ENCODE data around the gene SNAP23.
A peak's percentile ranks its signal among the peaks of the same experiment; 100 is the strongest.

SNAP23 gene

GRCh38 chr15:42575188-42576039, 80.0 kb downstream of the SNAP23 start, which contains the start of gene STARD9:
STARD9 (plus strand) TSS chr15:42575606; CDS start chr15:42575716, 110 bp downstream.
- peak; percentile 92 for DNase-seq

- DNase-seq: peak in 1 of 2 experiments; percentile 29
Observed at GRCh38 chr15:42576040-42576594, 80.7 kb downstream of the SNAP23 start.

- no peak for DNase-seq
Observed at GRCh38 chr15:42576776-42577175, 81.3 kb downstream of the SNAP23 start.

GRCh38 chr15:42577514-42578031, 82.1 kb downstream of the SNAP23 start:
- no peak for DNase-seq

DNA sequence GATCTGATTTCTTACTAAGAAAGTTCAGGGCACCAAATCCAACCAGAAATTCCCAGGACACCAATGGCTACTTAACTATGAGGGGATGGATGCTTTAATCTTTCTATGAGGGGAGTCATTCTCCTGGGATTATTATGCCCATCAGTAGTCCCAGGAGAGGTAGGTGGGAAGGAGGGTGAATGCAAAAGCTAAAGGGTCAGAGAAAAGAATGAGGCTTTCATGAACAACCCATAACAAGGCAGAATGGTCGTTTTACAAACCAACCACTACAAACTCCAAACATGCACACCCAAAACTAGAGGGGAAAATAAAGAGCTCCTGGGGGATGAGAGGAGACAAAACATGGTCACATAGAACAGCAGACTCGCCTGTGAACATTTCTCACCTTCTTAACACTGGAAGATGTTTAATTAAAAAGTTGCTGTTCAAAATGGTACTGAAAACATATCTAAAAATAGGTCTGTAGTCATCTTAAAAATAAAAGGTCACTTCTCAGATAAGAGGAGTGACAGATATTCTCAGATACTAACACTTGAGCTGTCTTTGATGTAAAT, 83.6 kb downstream of the SNAP23 start:
- DNase-seq: no peak

DNA sequence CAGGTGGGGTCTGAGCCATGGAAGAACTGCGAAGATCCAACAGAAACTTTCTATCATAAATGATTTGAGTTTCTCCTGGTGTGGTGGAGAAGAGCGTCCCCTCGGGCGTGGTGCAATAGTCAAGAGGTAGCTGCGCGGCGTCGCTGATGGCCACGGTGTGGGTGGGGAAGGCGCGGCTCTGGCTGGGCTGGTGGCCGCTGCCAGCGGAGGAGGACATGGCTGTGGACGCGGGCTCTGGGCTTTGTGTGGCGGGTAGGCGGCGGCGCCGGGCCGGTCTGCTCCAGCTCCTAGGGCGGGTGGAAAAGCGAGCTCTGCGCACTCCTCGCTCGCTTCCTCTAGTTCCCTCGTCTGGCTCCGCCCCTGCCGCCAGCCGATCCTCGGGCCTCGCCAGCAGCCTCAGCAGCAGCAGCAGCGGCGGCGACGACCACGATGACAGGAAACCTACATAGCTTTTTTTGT, 85.9 kb downstream of the SNAP23 start:
- peak; percentile 65 to 66 for DNase-seq
